Testis (tissue), 2 donors: Measurements from ENCODE around the gene POLK.

Experiments used
- CTCF ChIP-seq, 3 experiments: fragments of 450-650 bp in 2 of 3; fragments of 200-600 bp in 1 of 3; sonication (generic) in 1 of 3; IDR thresholded peaks; one replicate each; pipeline ENCODE4 v1.5.1; 2016 to 2019; ENCODE audit warnings: antibody characterized with exemption in 3 of 3, mild to moderate bottlenecking in 2 of 3, moderate library complexity in 1 of 3
- POLR2A ChIP-seq: fragments of 450-650 bp; IDR thresholded peaks from one replicate; pipeline ENCODE4 v1.6.1; 2017; ENCODE audit warnings: antibody characterized with exemption, mild to moderate bottlenecking, moderate library complexity

GRCh38 chr5:75514323-75514722, 2.6 kb downstream of the POLK start:
- TF ChIP-seq POLR2A (no peak), CTCF (IDR thresholded peaks at IDR 0.05) (no peak)
